Measurements from ENCODE around the gene CEP128. TPM values are rescaled to one million over a fixed set of nuclear protein-coding genes. Genes with fewer than 3 reads are reported as not detected.

Gene CEP128
- total RNA-seq, 1 experiment from 2014 or later, result 28.3 TPM

DNA sequence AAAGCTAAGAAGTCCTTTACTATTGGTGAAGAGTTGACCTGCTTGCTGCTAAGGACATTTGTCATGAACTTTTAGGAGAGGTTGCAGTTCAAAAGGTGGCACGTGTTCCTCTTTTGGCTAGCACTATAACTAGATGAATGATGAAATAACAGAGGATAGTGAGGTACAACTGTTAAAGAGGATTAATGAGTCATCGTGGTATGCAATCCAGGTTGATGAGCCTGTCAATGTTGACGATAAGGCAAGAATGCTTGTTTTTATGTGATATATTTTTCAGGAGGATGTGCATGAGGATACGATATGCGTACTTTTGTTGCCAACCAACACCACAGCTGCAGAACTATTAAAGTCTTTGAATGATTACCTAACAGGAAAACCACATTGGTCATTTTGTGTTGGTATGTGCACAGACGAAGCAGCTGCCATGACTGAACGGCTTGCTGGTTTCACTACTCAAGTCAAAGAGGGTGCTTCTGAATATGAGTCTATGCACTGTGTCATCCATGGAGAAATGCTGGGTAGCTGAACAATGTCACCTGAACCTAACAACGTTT, 10.6 kb downstream of the CEP128 start:
- peaks cover 17% of the 10 kb centered on the region for H3K36me3 ChIP-seq (ENCODE audit: insufficient read depth, low read length)
- H4K20me1 ChIP-seq (ENCODE audit: insufficient read depth, low read depth, low read length), result no peaks in the 10 kb centered on the region
- H3K4me1 ChIP-seq (ENCODE audit: low read length), result peaks cover 52% of the 10 kb centered on the region
- H3K9me3 ChIP-seq (ENCODE audit: low read length), result peaks cover 8% of the 10 kb centered on the region; the same call in 1 of the 2 replicates
- peak overlapping the region; percentile 81 for H3K27ac ChIP-seq (ENCODE audit: low read length)
- H3K79me2 ChIP-seq (ENCODE audit: low read length), result peaks cover 92% of the 10 kb centered on the region
- no peaks in the 10 kb centered on the region for H3K27me3 ChIP-seq (ENCODE audit: low read length)
- peak; percentile 78 for DNase-seq
- peak overlapping the region; percentile 51 for H3K4me2 ChIP-seq (ENCODE audit: low read depth, low read length, poor library complexity, severe bottlenecking)
- peak overlapping the region; percentile 29; the same call in 1 of the 2 replicates for H3K4me3 ChIP-seq (ENCODE audit: low read length)
- H2AFZ ChIP-seq (ENCODE audit: low read length), result peak overlapping the region; percentile 5
- H3K9ac ChIP-seq (ENCODE audit: low read length), result peak overlapping the region; percentile 39; the same call in 1 of the 2 replicates
- H3K9me2 ChIP-seq (replicated peaks; ENCODE audit: insufficient read depth, low read length), result no peaks in the 10 kb centered on the region

DNA sequence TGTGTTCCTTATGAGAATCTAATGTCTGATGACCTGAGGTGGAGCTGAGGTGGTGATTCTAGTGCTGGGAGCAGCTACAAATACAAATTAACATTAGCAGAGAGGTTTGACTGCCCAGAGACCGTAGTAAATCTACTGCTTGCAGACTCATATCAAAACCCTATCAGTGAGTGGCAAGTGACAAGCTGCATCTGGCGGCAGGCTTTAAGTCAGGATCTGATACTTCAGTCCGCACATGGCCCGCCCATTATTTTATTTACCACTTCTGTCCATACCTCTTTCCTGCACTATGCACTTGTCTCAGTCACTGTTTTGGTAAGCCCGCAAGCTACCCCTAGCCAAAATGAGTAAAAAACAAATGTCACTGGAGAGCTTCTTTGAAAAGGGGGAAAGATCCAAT, 11.4 kb downstream of the CEP128 start:
- DNase-seq, result no peak

DNA sequence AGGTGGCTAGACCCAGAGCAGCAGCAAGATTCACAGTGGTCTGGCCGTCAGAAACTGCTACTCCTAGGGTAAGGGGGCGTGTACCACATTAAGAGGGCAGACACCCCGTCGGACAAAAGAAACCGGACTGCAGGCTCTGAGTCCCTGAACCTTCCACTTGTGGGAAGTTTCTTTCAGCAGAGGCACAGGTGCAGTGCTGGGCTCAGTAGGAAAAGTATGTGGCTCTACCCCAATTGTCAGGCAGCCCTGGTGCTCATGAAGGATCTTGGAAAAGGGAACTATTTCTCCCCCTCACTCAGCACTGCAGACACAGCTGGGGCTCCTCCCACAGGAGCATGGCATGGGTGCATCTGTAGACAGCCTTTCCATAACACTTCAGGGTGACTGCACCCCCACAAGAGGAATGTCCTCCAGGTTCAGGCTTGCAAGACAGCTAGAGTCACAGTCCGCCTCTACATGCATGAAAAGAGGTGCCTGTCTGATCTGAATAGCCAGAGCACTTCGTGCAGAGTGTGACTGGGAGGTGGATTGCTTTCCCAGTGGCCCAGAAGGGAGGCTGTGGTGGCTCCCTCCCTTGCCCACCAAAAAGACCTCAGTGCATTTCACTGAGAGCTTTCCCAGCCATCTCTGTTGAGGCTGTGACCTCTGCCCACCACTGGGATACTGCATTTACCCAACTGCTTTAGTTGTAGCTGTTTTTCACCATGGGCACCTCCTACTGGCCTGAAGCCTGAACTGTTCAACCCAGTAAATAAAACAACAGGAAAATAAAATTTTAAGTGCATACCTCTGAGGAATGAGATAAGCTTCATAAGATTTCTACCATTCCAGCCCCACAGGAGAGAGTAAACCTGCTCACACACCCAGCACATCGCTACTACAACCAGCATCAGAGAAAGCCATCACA, 14.2 kb downstream of the CEP128 start:
- Histone ChIP-seq H3K9me3 (ENCODE audit: low read length) (peaks cover 13% of the 10 kb centered on the region; the same call in 1 of the 2 replicates), H3K4me2 (ENCODE audit: low read depth, low read length, poor library complexity, severe bottlenecking) (no peak overlapping the region), H3K36me3 (ENCODE audit: insufficient read depth, low read length) (peaks cover 26% of the 10 kb centered on the region), H3K4me3 (ENCODE audit: low read length) (no peak overlapping the region), H4K20me1 (ENCODE audit: insufficient read depth, low read depth, low read length) (no peaks in the 10 kb centered on the region), H3K4me1 (ENCODE audit: low read length) (peaks cover 27% of the 10 kb centered on the region), H3K27ac (ENCODE audit: low read length) (no peak overlapping the region), H2AFZ (ENCODE audit: low read length) (no peak overlapping the region), H3K9me2 (replicated peaks; ENCODE audit: insufficient read depth, low read length) (no peaks in the 10 kb centered on the region), H3K27me3 (ENCODE audit: low read length) (no peaks in the 10 kb centered on the region), H3K9ac (ENCODE audit: low read length) (no peak overlapping the region), H3K79me2 (ENCODE audit: low read length) (peaks cover 97% of the 10 kb centered on the region)
- DNase-seq, result no peak

More for the DNA sequence above, 11.4 kb downstream of the CEP128 start:
- H3K36me3 ChIP-seq (ENCODE audit: insufficient read depth, low read length), result peaks cover 17% of the 10 kb centered on the region
- H3K9me3 ChIP-seq (ENCODE audit: low read length), result peaks cover 11% of the 10 kb centered on the region; the same call in 1 of the 2 replicates
- no peak overlapping the region for H3K4me2 ChIP-seq (ENCODE audit: low read depth, low read length, poor library complexity, severe bottlenecking)
- no peaks in the 10 kb centered on the region for H3K27me3 ChIP-seq (ENCODE audit: low read length)
- H4K20me1 ChIP-seq (ENCODE audit: insufficient read depth, low read depth, low read length), result no peaks in the 10 kb centered on the region
- no peak overlapping the region for H3K9ac ChIP-seq (ENCODE audit: low read length)
- H2AFZ ChIP-seq (ENCODE audit: low read length), result no peak overlapping the region
- H3K9me2 ChIP-seq (replicated peaks; ENCODE audit: insufficient read depth, low read length), result no peaks in the 10 kb centered on the region
- peaks cover 47% of the 10 kb centered on the region for H3K4me1 ChIP-seq (ENCODE audit: low read length)
- peaks cover 94% of the 10 kb centered on the region for H3K79me2 ChIP-seq (ENCODE audit: low read length)
- H3K27ac ChIP-seq (ENCODE audit: low read length), result peak overlapping the region; percentile 81
- no peak overlapping the region for H3K4me3 ChIP-seq (ENCODE audit: low read length)

DNA sequence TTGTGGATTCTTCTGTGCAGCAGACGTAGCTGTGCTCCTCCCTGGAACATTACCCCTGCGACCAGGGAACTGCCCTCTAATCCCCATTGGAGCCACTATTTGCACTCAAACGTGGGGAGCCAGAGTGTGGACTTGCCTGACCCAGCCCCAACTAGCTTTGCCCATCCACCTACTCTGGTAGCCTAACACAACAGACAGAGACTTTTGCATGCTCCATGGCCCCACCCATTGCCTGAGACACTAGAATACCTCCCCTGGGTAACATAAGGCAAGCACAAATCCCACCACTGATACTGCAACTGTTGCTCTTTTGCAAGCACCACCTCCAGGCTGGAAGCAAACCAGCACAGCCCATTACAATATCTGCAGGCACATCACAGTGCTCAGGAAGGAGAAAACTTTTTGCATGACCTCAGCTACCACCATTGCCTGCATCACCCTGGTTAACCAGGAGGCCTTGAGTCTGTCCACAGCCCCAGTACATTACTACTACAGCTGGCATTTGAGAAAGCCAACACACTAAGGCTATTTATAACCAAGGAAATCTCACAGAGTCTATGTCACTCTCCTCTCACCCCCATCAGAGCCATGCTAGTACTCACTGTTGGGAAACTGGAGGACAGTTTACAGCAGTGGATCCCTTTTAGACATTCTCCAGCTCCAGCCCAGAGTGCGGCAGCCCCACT, 15.0 kb downstream of the CEP128 start:
- no peaks in the 10 kb centered on the region for H4K20me1 ChIP-seq (ENCODE audit: insufficient read depth, low read depth, low read length)
- peaks cover 19% of the 10 kb centered on the region for H3K4me1 ChIP-seq (ENCODE audit: low read length)
- H3K9me2 ChIP-seq (replicated peaks; ENCODE audit: insufficient read depth, low read length), result no peaks in the 10 kb centered on the region
- no peak overlapping the region for H3K4me2 ChIP-seq (ENCODE audit: low read depth, low read length, poor library complexity, severe bottlenecking)
- no peak for DNase-seq
- H3K4me3 ChIP-seq (ENCODE audit: low read length), result no peak overlapping the region
- no peaks in the 10 kb centered on the region for H3K27me3 ChIP-seq (ENCODE audit: low read length)
- peaks cover 26% of the 10 kb centered on the region for H3K36me3 ChIP-seq (ENCODE audit: insufficient read depth, low read length)
- peaks cover 13% of the 10 kb centered on the region; the same call in 1 of the 2 replicates for H3K9me3 ChIP-seq (ENCODE audit: low read length)
- no peak overlapping the region for H3K27ac ChIP-seq (ENCODE audit: low read length)
- peaks cover 97% of the 10 kb centered on the region for H3K79me2 ChIP-seq (ENCODE audit: low read length)
- H2AFZ ChIP-seq (ENCODE audit: low read length), result no peak overlapping the region
- no peak overlapping the region for H3K9ac ChIP-seq (ENCODE audit: low read length)

DNA sequence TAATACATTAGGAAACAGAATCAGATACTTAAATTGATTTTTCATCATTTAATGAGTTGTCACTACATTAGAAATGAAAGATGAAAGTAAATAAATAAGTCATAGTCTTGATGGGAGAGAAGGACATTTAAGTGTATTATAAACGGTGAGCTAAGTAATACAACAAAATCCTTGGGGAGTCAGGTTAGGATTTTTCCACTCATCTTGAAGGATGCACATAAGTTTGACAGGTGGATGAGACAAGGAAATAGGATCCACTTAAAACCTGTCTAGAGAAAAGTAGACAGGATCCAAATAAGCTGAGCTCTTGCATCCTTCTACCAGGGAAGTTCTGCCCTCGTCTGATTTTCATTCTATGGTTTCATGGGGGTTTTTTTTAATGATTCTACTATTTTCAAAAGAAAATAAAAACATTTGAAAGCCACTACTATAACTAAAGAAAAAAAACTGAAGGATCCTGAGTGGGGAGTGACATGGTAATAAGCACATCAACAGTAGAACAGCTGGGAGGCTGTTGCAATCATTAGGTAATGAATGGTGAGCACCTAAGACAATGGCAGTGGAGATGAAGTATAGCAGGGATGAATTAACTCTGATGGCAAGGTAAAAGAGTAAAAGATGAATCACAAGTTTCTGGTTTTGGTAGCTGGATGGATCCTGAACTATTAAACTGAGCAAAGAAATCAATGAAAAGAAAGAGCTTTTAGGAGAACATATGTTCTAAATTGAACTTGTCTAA, 17.0 kb downstream of the CEP128 start:
- H3K4me1 ChIP-seq (ENCODE audit: low read length), result peaks cover 11% of the 10 kb centered on the region
- peaks cover 25% of the 10 kb centered on the region for H3K36me3 ChIP-seq (ENCODE audit: insufficient read depth, low read length)

DNA sequence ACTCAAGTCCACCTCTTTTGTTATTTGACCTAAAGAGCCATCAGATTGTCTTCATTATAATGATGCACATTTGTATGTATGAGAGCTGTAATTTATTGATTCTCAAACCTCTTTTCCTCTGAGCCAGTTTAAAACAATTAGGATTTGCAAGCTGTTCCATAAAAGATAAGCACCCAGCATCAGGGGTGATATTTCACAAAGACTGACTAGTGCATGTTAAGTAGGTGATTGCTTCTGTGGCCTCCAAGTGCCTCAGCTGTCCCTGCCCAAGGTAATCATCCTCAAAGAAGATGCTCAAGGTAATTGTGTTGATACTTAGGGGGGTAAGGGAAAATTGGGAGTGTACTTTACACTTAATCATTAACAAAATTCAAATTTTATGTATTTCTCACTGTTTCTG, 18.2 kb downstream of the CEP128 start:
- peaks cover 5% of the 10 kb centered on the region; the same call in 1 of the 2 replicates for H3K9me3 ChIP-seq (ENCODE audit: low read length)
- DNase-seq, result no peak
- H3K79me2 ChIP-seq (ENCODE audit: low read length), result peaks cover 95% of the 10 kb centered on the region
- H3K27ac ChIP-seq (ENCODE audit: low read length), result no peak overlapping the region
- H3K36me3 ChIP-seq (ENCODE audit: insufficient read depth, low read length), result peaks cover 17% of the 10 kb centered on the region
- no peaks in the 10 kb centered on the region for H4K20me1 ChIP-seq (ENCODE audit: insufficient read depth, low read depth, low read length)
- H3K4me3 ChIP-seq (ENCODE audit: low read length), result no peak overlapping the region
- H2AFZ ChIP-seq (ENCODE audit: low read length), result no peak overlapping the region
- no peaks in the 10 kb centered on the region for H3K9me2 ChIP-seq (replicated peaks; ENCODE audit: insufficient read depth, low read length)
- no peak overlapping the region for H3K9ac ChIP-seq (ENCODE audit: low read length)
- no peaks in the 10 kb centered on the region for H3K27me3 ChIP-seq (ENCODE audit: low read length)
- no peak overlapping the region for H3K4me2 ChIP-seq (ENCODE audit: low read depth, low read length, poor library complexity, severe bottlenecking)
- H3K4me1 ChIP-seq (ENCODE audit: low read length), result peaks cover 22% of the 10 kb centered on the region

More for the DNA sequence above, 17.0 kb downstream of the CEP128 start:
- Histone ChIP-seq H3K27ac (ENCODE audit: low read length) (no peak overlapping the region), H3K9me3 (ENCODE audit: low read length) (peaks cover 13% of the 10 kb centered on the region; the same call in 1 of the 2 replicates), H3K4me3 (ENCODE audit: low read length) (no peak overlapping the region), H3K79me2 (ENCODE audit: low read length) (peaks cover 95% of the 10 kb centered on the region), H3K4me2 (ENCODE audit: low read depth, low read length, poor library complexity, severe bottlenecking) (no peak overlapping the region), H3K9me2 (replicated peaks; ENCODE audit: insufficient read depth, low read length) (no peaks in the 10 kb centered on the region), H3K27me3 (ENCODE audit: low read length) (no peaks in the 10 kb centered on the region), H2AFZ (ENCODE audit: low read length) (no peak overlapping the region), H4K20me1 (ENCODE audit: insufficient read depth, low read depth, low read length) (no peaks in the 10 kb centered on the region), H3K9ac (ENCODE audit: low read length) (no peak overlapping the region)
- no peak for DNase-seq

DNA sequence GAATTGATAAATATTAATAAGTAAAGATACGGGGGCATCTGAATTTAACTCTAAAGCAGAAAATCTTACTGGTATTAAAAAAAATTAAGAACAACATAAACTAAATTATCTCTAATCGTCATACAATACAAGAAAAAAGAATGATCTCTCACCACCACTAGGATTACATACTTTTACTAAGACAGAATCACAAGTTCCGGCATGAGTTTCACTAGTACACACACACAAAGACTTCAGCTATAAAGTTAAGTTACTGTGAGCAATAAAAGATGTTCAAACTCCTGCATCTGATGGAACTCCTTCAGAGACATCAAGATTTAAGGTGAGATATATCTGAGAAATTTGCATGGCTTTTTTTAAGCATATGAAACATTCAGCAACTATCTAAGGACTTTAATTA, 21.9 kb downstream of the CEP128 start:
- H2AFZ ChIP-seq (ENCODE audit: low read length), result no peak overlapping the region
- H3K27me3 ChIP-seq (ENCODE audit: low read length), result no peaks in the 10 kb centered on the region
- H3K9me3 ChIP-seq (ENCODE audit: low read length), result no peaks in the 10 kb centered on the region
- no peak overlapping the region for H3K4me2 ChIP-seq (ENCODE audit: low read depth, low read length, poor library complexity, severe bottlenecking)
- no peak for DNase-seq
- H3K36me3 ChIP-seq (ENCODE audit: insufficient read depth, low read length), result peaks cover 28% of the 10 kb centered on the region
- no peaks in the 10 kb centered on the region for H3K9me2 ChIP-seq (replicated peaks; ENCODE audit: insufficient read depth, low read length)
- H3K9ac ChIP-seq (ENCODE audit: low read length), result no peak overlapping the region
- H4K20me1 ChIP-seq (ENCODE audit: insufficient read depth, low read depth, low read length), result no peaks in the 10 kb centered on the region
- H3K79me2 ChIP-seq (ENCODE audit: low read length), result peaks cover 79% of the 10 kb centered on the region
- H3K4me1 ChIP-seq (ENCODE audit: low read length), result peaks cover 35% of the 10 kb centered on the region
- no peak overlapping the region for H3K27ac ChIP-seq (ENCODE audit: low read length)
- H3K4me3 ChIP-seq (ENCODE audit: low read length), result no peak overlapping the region
